Inflammatory macrophage treated with lipopolysaccharide for 4 hours (primary cell): ENCODE results near the gene RALGAPB.
A peak's percentile ranks its signal among the peaks of the same experiment; 100 is the strongest.
"Not testable (repeated sequence)": the region's sequence is repeated elsewhere in the genome, so short reads cannot be mapped to it uniquely, and the experiment has no call there.

ENCODE experiments used
- DNase-seq: peaks from one replicate; pipeline ENCODE4 v3.0.0-alpha.2; 2020

The RALGAPB gene

DNA sequence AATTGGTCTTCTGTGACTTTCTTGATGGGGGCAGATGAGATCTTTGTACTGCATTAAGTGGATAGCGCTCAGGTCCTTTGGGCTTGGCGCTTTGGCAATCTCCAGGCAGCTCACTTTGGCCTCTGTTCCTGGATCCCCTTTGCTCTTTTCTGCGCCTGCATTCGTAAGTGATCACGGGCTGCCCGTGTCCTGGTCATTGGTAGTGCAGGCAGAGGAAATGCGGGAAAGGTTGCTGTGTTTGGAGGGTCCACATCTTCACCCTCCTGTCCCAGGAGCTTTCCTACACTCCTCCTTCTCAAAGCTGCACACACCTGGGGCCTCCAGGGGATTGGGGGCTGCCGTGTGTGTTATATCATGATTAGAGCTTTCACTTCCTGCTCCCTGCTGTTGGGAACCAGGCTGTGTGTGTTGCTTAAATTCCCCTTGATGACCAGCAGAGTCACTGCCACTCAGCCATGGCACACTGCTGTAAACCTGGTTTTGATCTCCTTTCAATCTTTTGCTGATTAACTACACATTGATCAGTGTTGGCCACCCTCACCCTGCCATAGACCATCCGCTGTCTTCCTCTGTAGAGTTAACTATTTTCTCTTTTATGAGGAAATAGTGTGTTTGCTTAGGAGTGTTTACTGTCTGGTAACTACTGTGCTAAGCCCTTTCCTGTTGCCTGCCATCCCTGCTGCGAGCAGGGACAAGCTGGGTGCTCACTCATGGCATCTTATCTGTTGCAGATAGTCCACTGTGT lies 24.5 kb upstream of the RALGAPB start:
- DNase-seq, result peak; percentile 57

GRCh38 chr20:38449046-38449445 lies 23.6 kb upstream of the RALGAPB start:
- no peak for DNase-seq

GRCh38 chr20:38450412-38450975 lies 22.1 kb upstream of the RALGAPB start:
- no peak for DNase-seq

- DNase-seq, result no peak
These were observed 19.6 kb upstream of the RALGAPB start for GRCh38 chr20:38452880-38453624.

DNA sequence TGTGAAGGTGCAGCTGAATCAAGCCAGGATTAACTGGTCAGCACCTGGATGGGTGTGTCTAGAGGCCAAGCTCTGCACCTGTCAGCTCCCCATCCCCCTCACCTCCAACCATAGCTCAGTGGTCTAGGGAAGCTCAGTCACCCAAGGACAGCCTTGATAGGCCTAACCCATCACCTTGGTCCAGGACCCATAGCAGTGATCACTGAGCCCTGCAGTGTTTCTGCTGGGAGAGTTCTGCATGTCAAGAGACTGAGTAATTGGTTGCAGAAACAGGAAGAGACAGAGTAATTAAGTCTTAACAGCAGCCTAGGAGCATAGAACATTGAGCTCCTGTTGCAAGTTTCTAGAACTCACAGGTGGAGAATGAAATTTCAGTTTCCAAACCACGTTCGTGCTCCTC lies 18.7 kb upstream of the RALGAPB start:
- no peak for DNase-seq

DNA sequence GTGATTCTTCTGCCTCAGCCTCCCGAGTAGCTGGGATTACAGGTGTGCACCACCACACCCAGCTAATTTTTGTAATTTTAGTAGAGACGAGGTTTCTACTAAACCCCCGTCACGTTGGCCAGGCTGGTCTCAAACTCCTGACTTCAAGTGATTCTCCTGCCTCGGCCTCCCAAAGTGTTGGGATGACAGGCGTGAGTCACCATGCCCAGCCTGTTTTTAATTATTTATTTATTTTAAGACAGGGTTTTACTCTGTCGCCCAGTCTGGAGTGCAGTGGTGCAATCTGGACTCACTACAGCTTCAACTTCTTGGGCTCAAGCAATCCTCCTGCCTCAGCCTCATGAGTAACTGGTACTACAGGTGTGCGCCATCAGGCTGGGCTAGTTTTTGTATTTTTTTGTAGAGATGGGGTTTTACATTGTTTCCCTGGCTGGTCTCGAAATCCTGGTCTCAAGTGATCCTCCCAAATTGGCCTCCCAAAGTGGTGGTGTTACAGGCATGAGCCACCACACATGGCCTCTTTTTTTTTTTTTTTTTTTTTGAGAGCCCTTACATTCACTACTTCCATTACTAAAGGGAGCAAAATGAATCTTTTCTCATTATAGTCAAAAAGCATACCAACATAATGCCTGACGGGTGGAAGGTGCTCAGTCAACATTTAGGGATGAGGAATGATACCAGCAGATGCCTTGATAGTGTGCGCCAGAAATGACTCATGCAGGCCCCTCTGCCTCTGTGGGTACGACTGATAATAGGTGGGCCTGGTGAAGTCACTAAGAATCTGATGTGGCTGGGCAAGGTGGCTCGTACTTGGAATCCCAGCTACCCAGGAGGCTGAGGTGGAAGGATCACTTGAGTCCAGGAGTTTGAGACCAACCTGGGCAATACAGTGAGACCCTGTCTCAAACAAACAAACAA lies 17.8 kb upstream of the RALGAPB start:
- DNase-seq, result no peak

- DNase-seq, result no peak
These were observed 14.3 kb upstream of the RALGAPB start for GRCh38 chr20:38458314-38458713.

GRCh38 chr20:38460040-38460623 lies 12.5 kb upstream of the RALGAPB start:
- DNase-seq, result peak; percentile 25

- not testable (repeated sequence) for DNase-seq
These were observed 12.0 kb upstream of the RALGAPB start for GRCh38 chr20:38460631-38461030.

DNA sequence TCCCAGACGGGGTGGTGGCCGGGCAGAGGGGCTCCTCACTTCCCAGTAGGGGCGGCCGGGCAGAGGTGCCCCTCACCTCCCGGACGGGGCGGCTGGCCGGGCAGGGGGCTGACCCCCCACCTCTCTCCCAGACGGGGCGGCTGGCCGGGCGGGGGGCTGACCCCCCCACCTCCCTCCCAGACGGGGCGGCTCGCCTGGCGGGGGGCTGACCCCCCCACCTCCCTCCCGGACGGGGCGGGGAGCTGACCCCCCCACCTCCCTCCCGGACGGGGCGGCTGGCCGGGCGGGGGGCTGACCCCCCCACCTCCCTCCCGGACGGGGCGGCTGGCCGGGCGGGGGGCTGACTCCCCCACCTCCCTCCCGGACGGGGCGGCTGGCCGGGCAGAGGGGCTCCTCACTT lies 11.5 kb upstream of the RALGAPB start:
- not testable (repeated sequence) for DNase-seq

GRCh38 chr20:38461569-38461968 lies 11.1 kb upstream of the RALGAPB start:
- not testable (repeated sequence) for DNase-seq

- DNase-seq, result no peak
These were observed 6.5 kb upstream of the RALGAPB start for GRCh38 chr20:38466171-38466570.

DNA sequence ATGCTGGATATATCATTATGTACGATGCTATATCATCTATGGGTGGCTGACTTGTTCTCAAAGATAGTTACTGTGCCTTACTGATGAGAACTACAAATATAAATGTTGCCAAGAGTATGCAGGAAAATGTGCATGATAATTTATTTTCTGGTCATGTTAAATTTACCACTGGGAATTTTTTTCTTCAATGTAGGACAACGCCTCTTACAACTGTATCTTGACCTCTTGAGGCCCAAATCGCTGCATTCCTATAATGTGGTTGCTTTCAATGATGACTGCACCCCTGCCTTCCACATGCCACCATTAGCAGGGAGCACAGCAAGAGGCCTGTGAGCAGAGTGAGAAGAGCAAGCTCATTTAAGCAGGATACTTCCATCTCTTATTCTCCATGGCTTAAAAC lies 5.7 kb upstream of the RALGAPB start:
- DNase-seq, result no peak

- DNase-seq, result no peak
These were observed 1.4 kb upstream of the RALGAPB start for GRCh38 chr20:38471245-38471644.

- no peak for DNase-seq
These were observed 593 bp upstream of the RALGAPB start for GRCh38 chr20:38471987-38472512.

GRCh38 chr20:38473367-38473795 lies 738 bp downstream of the RALGAPB start:
- DNase-seq, result no peak

DNA sequence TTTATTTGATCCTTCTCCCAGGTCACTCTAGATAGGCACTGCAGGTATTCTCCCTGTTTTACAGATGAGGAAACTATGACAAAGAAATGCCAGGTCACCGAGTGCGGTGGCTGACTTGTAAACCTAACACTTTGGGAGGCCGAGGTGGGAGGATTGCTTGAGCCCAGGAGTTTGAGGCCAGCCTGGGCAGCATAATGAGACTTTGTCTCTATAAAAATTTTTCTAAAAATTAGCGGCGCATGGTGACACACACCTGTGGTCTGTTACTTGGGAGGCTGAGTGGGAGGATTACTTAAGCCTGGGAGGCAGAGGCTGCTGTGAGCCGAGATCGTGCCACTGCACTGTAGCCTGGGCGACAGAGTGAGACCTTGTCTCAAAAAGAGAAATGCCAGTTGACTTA lies 5.1 kb downstream of the RALGAPB start:
- no peak for DNase-seq

GRCh38 chr20:38479596-38479995 lies 7.0 kb downstream of the RALGAPB start:
- DNase-seq, result no peak

DNA sequence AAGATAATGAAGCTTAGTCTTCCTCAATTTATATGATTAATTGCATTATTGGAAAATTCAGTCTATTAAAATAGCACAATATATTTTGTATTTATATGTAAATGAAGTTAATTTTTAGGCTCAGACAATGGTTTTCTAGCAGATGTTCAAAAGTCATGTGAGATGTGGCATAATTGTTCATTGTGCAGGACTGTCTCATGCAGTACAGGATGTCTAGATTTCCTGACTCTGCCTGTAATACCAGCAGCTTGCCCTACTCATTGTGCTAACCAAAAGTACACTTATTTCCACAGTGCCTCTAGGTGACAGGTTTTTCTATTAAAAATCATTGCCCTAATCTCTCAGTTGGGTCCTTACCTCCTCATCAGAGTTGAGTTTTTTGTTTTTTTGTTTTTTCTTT lies 12.4 kb downstream of the RALGAPB start:
- DNase-seq, result no peak

- no peak for DNase-seq
These were observed 16.5 kb downstream of the RALGAPB start for GRCh38 chr20:38489181-38489580.

GRCh38 chr20:38497246-38497935 lies 24.7 kb downstream of the RALGAPB start:
- DNase-seq, result no peak

DNA sequence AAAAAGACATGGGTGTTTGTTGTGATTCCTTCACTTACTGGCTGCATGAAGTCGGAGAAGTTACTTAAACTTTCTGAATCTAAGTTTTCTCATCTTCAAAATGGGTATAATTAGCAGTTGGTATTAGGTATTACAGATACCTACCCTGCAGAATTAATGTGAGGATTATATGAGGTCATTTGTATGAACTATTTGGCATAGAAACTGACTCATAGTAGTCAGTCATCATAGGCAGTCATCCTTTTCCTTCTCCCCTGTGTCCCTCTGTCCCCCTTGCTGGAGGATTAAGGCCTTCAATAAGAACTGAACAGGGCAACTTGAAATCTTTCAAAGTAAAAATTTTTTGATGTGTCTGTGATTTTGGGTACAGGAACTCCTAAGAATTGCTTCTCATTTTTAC lies 26.3 kb downstream of the RALGAPB start:
- DNase-seq, result no peak
